ENCODE measurements around the gene RHEB.

The RHEB gene

DNA sequence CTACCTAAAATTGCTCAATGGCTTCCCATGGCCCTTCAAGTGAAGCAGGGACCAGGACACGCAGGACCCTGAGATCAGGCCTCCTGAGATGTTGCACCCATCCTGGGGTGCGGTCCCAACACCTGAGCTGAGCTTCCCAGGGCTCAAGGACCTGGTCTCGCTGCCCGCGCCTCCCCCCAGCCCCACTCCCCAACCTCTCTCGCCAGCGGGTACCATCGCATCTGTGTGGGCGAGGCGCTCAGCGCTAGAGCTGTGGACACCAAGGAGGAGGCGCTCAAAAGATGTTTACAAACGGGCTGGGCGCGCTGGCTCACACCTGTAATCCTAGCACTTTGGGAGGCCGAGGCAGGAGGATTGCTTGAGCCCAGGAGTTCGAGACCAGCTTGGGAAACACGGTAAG, 72.4 kb downstream of the RHEB start:
- DNase-seq, result no peak

DNA sequence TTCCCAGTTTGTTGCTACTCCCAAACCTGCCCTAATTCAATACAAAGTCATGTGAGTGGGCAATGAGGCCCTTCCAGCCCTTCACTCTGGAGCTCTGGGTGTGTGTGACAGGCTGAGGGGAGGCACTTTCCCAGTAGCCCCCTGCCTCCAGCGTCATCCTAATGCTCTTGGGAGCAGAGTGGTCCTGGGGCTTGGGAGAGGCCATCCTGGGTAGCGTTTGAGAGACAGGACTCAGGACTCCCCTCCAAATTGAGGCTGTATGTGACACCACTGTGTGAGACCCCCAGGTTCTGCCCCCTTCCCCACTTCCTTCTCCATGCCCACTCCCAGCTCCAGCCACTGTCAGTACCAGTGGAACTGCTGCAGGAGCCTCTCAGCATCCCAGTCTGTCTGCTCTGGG, 73.3 kb downstream of the RHEB start:
- no peak for DNase-seq

DNA sequence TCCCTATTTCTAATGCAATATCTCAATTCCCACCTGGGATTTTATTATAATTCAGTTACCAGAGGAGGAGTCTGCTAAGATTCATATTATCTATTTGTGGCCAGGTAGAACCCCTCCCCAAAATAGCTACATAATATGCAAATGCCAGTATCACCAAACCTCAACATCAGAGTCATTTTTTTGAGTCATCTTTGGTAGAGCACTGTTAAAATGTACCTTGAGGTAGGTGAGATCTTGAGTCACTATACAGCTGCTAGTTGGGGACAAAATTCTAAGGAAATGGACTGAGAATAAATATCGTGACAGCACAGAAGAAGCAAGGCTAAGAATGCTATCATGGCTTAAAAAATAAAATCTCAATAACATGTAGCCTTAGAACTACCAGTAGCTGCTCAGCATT, 75.1 kb downstream of the RHEB start:
- DNase-seq, result no peak

DNA sequence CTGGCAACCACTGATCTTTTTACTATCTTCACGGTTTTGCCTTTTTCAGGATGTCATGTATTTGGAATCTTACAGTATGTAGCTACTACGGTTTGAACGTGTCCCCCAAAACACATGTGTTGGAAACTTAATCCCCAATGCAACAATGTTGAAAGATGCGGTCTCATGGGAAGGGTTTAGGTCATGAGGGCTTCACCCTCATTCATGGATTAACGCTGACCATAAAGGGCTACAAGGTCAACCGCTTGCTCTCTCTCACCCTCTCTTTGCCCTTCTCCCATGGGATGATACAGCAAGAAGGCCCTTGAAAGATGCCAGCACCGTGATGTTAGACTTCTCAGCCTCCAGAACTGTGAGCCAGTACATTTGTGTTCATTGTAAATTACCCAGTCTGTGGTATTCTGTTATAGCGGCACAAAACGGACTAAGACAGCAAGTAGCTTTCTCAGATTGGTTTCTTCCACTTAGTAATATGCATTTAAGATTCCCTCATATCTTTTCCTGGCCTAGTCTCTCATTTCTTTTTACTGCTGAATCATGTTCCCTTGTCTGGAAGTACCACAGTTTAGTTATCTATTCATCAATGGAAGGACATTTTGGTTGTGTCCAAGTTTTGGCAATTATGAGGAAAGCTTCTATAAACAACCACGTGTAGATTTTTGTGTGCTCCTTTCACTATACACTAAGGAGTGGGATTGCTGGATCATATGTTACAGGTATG, 76.8 kb downstream of the RHEB start:
- no peak for DNase-seq

DNA sequence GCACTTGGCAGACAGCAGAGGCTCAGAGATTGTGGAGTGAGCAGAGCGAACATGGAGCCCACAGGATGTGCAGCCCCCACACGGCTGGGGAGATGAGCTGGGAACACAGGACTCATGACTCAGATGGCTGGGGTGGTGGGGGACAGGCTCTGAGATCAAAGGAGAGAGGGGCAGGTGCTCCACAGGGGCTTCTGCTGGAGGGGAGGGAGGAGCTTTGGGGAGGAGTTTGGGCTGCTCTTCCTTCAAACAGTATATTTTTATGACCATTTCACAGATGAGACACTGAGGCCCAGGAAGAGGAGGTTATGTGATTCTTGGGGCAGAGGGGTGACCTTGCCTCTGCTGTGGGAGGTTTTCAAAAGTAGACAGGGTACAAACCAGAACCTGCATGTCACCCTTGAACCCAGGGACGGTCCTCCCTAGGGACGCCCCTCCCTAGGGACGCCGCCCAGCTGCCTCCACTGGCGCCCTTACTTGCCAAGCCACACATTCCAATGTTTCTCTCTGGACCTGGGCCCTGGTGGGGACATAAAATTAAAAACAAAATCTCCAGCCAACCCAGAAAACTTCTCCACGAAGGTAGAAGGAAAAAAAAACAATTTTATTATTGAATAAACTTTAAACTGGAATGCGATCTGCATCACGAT, 78.8 kb downstream of the RHEB start:
- DNase-seq, result no peak

DNA sequence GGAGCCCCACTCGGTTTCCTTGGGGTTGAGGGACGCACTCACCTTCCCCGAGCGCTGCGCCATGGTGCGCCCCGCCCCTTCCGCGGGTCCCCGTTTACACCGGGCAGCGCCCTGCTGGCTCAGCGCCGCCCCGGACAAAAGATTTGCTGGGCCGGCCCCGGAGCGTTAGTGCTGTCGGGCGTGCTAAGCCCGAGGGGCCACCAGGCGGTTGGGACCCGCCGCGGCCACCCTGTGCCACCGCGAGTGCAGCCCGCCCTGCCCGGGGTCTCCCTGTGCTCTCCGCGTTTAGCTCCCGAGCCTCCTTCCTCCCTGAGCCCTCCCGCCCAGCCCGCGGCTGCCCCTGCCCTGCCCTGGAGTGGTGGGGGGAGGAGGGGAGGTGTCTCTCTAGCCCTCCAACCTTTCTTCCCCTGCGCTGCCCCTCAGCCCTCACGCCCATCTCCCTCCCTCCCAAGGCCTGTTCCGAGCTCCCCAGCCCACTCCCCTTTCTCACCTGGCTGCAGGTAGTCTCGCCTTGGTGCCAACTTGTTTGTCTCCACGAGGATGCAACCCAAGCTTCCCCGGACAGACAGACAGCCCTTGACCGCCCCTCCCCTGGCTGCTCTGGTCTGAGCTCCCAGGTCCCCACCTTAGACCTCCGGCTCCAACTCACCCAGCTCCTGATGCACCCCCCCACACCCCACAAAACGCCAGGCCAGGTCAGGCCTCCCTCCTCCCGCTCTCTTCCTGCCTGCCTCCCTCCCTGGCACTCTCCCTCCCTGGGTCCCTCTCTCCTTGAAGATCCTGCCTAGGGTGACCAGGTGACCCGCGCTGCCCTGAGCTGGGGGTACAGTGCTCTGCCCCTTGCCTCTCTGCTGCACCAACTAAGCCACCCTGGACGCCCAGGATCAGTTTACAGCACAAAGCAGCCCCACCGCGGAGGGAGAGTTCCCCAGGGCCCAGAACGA, 79.6 kb downstream of the RHEB start, which contains the start of gene CRYGN:
TSS of gene CRYGN (minus strand) at position 287 of the 944 bp plus-strand sequence. CDS start at position 63, 224 bp downstream.
- DNase-seq, result no peak

DNA sequence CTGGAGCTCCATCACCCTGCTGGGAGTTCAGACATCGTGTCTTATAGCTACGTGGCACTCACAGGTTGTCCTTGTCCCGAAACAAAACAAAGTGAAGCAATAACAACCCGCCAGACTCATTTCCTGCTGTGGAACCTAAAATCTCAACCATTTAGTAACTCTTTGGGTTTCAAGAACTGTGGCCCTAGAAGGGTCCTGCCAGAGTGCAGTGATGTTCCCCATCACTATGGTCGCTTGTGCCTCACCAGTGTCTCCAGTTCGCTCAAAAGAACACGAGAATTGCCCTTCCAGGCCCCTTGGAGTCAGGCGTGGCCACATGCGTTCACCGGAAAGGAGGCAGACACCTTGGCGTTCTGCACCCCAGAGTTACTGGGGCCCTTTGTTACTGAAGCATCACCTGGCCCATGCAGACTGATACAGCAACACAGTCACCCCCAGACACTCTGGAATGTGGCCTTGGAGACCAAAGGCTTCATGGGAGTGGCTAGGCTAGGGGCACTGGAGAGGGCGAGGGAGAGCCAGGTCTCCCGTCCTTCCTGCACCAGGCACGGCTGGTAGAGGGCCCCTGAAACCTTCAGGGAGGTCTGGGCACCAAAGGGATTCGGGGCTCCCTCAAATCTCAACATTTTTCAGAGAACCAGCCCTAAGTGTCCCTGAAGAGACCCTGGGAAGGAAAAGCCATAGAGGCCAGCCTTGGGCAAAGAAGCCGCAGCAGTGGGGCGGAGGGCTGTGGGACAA, 80.7 kb downstream of the RHEB start:
- DNase-seq, result no peak

DNA sequence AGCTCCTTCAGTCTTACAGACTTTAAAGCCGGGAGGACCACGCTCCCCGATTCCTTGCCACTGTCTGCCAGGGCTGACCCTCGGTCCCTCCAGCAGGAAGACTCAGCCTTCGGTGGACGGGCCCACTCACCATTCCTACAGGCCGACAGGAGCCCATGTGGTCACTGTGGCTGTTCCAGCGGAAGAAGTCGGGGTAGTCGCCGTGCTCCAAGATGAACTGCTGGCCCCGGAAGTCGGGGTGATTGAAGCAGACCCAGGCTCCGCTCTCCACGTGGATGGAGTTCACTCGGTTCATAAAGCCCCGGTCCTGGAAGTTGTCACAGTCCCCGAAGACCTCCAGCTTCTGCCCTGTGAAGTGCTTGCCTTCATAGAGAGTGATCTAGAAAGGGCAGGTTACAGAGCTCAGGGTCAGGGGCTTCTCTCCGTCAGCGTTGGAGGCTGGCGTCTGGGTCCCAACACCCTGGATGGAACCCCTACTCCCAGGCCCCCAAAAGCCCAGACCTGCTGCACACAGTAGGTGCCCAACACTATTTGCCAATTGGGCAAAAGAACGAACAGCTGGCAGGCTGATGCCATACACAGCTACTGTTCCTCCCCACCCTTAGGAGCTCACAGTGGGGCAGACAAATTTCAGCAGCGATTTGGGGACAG, 81.7 kb downstream of the RHEB start:
- DNase-seq, result no peak

DNA sequence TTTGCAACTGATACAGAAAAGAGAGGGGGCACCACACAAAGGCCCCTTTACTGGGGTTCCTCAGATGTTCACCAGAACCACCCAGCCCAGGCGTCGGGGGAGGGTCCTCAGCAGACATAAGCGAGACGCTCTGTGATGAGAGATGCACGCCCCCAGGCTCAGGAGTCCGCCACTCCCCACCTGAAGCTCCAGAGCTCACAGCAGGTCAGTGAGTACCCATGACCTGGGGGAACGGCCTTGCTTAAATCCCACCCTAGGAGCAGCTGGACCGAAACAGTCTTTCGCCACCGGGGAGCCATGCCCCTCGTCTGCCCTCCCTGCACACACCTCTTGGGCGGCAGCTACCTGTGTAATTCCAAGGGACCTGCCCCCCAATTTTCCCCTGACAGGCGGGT, 82.5 kb downstream of the RHEB start:
- DNase-seq, result no peak

DNA sequence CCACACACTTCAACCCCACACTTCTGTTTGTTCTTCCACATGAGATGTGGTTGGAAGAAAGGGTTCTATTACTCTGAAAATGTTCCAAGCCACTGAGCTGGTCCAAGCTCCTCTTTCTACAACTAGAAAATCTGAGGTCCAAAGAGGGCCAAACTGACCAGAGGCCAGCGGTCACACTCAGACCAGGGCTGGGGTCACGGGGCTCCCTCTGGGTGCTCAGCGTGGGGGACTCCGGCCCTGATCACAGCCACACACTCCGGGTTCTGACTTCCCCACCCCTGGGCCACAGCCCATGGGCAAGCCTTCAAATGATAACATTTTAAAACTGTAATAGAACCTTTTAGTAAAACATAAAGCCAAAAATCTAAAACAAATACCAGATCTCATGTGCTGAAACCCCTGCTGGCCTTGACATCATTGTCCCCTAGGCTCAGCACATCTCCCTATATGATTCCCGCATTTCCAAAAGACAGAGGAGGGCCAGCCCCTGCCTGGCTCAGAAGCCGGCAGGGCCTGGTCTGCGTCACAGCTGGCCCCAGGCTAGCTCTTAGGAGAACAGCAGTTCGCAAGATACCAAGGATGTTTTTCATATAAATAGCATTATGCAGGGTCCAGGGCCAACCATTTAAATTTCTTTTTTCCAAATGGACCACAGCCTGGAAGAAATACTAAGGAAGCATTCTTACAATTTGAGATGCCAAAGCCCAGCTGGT, 83.1 kb downstream of the RHEB start:
- DNase-seq, result no peak

DNA sequence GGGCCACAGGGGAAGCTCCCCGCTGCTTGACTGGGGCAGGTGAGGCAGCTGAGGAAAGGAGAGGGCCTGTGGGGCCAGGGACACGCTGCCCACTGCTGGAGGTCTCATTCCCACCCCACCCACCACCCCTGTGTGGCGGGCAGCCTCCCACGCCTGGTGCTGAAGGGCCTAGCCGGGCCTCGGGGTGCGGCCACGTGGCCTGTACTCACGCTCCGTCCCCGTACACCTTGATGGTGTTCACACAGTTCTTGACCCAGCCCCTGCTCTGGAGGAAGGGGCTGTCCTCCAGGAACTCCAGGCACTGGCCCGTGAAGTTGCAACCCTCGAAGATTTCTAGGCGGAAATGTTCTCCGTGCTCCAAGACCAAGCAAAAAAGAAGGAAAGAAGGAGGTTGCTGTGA, 83.7 kb downstream of the RHEB start:
- no peak for DNase-seq

DNA sequence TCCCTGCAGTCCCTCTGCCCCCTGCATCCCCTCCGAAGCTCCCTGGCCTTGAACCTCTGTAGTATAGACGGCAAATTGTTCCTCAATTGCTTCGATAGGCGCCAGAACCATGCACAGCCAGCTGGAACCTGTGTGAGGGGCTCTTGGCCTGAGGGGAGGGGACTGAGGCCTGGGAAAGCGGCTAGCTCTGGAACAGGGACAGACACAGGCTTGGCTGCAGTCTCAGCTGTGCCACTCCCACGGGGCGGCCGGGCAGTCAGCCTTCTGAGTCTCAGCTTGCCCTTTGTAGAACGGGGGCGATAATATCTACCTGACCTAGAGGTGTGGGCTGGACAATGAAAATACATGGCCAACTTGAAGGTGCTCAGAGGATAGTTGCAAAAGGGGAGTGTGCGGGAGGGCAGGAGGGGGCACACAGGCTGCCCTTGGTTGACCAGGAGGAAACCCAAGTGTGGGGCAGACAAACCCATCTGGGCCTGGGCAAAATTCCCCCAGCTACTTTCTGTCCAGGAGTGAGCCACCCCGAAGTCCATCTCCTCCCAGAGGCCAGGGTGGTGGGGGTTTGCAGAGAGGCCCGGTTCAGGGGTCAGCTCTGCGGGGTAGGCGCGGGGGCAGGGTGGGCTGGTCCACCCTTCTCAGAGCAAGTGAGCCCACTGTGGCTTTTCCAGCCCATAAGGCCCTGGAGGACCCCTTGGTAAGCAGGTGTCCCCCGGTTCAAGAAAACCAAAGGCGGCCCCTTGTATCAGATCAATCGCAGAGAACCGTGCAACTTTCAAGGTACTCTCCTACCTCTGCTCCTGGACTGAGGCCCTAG, 84.4 kb downstream of the RHEB start:
- no peak for DNase-seq

DNA sequence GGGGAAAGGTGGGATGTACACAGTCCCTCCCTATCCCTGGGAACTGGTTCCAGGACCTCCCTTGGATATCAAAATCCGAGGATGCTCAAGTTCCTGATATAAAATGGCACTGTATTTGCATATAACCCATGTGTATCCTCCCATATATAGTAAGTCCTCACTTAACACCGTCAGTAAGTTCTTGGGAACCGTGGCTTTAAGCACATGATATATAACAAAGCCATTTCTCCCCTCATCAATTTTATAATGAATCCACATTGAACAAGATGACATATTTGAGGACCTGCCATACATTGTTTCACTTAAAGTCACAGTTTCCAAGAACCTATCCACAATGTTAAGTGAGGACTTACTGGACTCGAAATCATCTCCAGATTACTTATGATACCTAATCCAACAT, 85.1 kb downstream of the RHEB start:
- no peak for DNase-seq

DNA sequence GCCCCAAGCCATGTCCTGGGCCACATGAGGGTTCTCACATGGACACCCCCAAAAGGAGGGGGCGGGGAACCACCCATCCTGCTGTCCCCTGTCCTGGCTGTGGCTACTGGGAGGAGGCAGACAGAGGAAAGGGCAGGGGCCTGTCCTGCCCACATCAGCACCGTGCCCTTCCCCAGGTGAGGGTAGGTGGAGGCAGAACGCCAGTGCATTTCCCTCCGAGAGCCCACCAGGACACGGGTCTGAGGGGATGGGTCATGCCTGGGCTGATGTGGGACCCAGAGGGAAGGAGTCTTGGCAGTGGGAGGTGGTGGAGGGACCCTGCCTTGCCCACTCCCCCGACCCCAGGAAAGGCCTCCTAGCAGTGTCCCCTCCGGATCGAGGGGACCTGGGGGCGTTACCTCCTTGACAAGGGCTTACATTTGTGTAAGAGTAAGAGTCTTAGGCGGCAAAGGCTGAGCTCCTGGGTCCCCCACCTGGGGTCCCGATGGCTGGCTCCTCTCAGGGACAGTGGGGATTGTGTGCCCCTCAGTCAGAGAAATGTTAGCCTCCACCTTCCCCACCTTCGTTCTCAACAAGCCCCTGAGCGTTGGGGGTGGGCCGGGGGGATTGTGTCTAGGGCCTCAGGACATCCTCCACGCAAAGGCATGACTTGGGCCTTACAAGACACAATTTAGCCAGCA, 85.8 kb downstream of the RHEB start:
- no peak for DNase-seq

DNA sequence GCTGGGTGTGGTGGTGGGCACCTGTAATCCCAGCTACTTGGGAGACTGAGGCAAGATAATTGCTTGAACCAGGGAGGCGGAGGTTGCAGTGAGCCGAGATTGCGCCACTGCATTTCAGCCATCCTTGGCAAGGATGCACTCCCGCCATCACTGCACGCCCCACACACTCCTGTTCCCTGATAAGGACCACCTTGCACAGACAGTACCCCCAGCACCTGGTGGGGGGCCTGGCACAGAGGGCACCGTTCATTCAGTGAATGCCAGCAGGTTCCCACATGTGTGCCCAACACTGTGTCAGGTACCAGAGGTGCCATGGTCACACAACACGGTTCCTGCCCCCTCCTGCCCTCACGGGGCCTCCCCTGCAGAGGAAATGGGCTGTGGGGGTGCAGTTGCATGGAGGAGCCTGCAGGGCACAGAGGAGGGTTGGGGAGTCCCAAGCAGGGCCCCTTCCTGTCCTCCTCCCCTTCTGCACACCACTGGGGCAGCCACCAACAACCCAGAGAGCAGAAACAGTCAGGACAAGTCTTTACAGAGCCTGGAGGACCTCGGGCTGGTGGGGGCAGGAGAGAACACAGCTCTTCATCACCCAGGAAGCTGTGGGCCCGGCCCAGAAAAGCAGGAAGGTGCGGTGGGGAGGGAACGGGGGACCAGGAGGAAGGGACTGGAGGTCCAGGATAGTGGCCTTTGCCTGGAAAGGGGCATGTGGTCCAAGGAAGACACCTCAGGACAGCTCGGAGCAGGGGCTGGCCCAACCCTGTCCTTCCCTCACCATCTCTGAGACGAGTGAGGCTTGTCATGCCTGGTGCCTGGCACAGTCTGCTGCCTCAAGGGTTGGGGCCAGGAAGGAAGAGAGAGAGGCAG, 86.8 kb downstream of the RHEB start:
- no peak for DNase-seq

DNA sequence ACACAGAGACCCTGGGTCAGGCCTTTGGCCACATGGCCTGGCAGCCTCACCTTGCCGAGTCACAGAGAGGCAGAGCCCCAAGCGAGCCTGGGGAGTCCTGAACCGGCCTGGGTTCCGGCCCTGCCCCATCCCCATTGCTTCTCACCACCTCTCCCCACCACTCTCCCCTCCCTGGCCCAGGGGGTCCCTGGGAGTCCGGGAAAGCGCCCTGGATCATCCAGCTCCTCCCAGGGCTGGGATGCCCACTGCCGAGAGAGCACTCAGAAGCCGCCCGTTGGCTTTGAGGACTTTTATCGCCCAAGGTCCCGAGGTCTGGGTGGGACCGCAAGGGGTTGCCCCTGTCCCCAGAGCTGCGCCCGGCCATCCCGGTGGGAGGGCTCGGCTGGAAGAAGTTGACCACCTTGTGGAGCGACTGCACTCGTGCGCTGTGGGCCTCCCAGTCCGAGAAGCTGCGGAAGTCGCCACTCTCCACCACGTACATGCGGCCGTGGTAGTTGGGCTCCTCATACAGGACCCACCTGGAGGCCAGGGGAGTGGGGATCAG, 87.9 kb downstream of the RHEB start:
- DNase-seq, result no peak

DNA sequence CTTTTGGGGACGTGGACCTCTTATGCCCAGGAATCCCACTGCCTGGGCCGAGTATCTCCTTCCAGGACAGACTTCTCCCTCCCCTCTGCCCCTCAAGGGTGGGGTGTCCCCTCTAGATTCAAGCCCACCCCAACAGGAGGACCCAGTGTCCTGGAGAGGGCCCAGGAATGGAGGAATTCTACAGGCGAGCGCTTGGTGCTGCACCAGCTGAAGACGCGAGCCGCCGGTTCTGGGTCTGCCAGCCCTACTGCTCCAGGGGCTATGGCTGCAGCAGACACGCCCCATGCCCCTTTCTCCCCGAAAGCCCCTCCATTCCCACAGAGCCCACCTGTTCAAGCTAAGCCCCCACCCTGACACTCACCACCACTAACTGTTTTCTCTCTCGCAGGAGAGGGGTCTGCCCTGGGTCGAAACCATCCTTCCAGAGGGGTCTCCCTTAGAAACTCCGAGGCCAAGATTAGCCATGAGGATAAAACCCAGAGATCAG, 88.4 kb downstream of the RHEB start:
- no peak for DNase-seq

DNA sequence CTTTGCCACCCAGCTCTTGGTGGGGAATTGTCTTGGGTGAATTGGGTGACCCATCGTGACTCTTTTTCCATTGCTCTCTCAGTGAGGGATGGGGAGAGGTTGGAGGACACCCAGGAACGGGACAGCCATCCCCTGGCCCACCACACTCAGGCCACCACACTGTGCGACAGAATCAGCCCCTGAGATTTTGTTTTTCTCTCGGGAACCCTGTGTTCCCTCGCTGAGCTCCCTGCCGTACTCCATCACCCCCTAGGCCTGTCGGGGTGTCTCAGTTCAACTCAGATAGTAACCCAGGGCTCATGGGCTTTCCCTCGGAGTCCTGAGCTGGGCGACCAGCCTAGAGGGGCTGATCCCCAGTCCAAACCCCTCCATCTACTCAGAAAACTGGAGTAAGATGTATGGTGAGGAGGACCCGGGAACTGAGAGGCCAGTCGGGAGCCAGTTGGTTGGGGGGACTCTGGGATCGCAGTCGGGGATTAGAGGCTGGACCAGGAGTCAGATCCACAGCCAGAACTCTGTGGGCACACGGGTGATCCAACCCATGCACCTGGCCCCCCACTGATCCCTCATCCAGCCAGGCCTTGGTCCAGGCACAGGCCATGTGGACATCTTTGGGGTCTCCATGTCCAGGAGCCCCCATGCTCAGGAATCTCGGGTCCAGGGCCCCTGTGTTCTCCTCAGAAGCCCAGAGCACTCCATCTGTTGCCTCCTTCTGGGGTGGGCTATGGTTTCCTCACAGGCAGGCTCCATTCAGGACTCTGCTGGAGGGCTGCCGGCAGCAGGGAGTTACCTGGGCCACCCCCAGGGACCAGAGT, 89.1 kb downstream of the RHEB start:
- no peak for DNase-seq
